ENCODE results near the gene COX6B1.
"Not testable (repeated sequence)": the region's sequence is repeated elsewhere in the genome, so short reads cannot be mapped to it uniquely, and the experiment has no call there.

Gene COX6B1

GRCh38 chr19:35648017-35648961 is at the start of gene COX6B1:
TSS of gene COX6B1 (plus strand) at chr19:35648323. CDS start at chr19:35651244, 2,921 bp downstream.
- DNase-seq = peak; percentile 98

GRCh38 chr19:35601971-35602370 is 46.2 kb upstream of the COX6B1 start:
- no peak for DNase-seq

GRCh38 chr19:35604436-35604835 is 43.7 kb upstream of the COX6B1 start:
- not testable (repeated sequence) for DNase-seq

- DNase-seq = not testable (repeated sequence)
Observed at GRCh38 chr19:35607170-35607569, 41.0 kb upstream of the COX6B1 start.

GRCh38 chr19:35607661-35608060 is 40.5 kb upstream of the COX6B1 start:
- no peak for DNase-seq

GRCh38 chr19:35608251-35608650 is 39.9 kb upstream of the COX6B1 start:
- no peak for DNase-seq

GRCh38 chr19:35609851-35610353 is 38.2 kb upstream of the COX6B1 start:
- DNase-seq = no peak

GRCh38 chr19:35612224-35612558 is 35.9 kb upstream of the COX6B1 start:
- no peak for DNase-seq

GRCh38 chr19:35612559-35613321 is 35.4 kb upstream of the COX6B1 start, which contains the start of gene HAUS5:
TSS of gene HAUS5 (plus strand) at chr19:35612735. CDS start at chr19:35612795, 60 bp downstream.
- peak; percentile 86 for DNase-seq

- DNase-seq = no peak
Observed at GRCh38 chr19:35613574-35613973, 34.5 kb upstream of the COX6B1 start.

GRCh38 chr19:35615036-35615435 is 33.1 kb upstream of the COX6B1 start:
- DNase-seq = no peak

- no peak for DNase-seq
Observed at GRCh38 chr19:35618857-35619256, 29.3 kb upstream of the COX6B1 start.

GRCh38 chr19:35619290-35619923 is 28.7 kb upstream of the COX6B1 start:
- no peak for DNase-seq

- DNase-seq = no peak
Observed at GRCh38 chr19:35620001-35620400, 28.1 kb upstream of the COX6B1 start.

- DNase-seq = no peak
Observed at GRCh38 chr19:35621708-35622107, 26.4 kb upstream of the COX6B1 start.

- no peak for DNase-seq
Observed at GRCh38 chr19:35622750-35623149, 25.4 kb upstream of the COX6B1 start.

GRCh38 chr19:35623327-35624010 is 24.7 kb upstream of the COX6B1 start:
- no peak for DNase-seq

- no peak for DNase-seq
Observed at GRCh38 chr19:35628264-35628564, 19.9 kb upstream of the COX6B1 start.

GRCh38 chr19:35628565-35629331 is 19.4 kb upstream of the COX6B1 start, which contains the start of gene RBM42:
TSS of gene RBM42 (plus strand) at chr19:35629036. CDS start at chr19:35629154, 118 bp downstream.
- peak; percentile 99 for DNase-seq

- no peak for DNase-seq
Observed at GRCh38 chr19:35629332-35629633, 18.8 kb upstream of the COX6B1 start.

GRCh38 chr19:35633727-35634440 is 14.2 kb upstream of the COX6B1 start:
- DNase-seq = no peak
